Measurements from ENCODE around the gene FILIP1. TPM values are rescaled to one million over a fixed set of nuclear protein-coding genes. Genes with fewer than 3 reads are reported as not detected.

FILIP1 gene
- polyA plus RNA-seq, 2 of the 4 experiments (the other 2 are of a cell fraction): 2.3 to 15.6 TPM

- TF ChIP-seq, protein P1, sequence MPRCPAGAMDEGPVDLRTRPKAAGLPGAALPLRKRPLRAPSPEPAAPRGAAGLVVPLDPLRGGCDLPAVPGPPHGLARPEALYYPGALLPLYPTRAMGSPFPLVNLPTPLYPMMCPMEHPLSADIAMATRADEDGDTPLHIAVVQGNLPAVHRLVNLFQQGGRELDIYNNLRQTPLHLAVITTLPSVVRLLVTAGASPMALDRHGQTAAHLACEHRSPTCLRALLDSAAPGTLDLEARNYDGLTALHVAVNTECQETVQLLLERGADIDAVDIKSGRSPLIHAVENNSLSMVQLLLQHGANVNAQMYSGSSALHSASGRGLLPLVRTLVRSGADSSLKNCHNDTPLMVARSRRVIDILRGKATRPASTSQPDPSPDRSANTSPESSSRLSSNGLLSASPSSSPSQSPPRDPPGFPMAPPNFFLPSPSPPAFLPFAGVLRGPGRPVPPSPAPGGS (IDR thresholded peaks at IDR 0.05): no peak
- TF ChIP-seq HMGXB4 (CRISPR knock-in tag; IDR thresholded peaks at IDR 0.05; ENCODE audit: borderline replicate concordance): no peak
These were observed 23.2 kb upstream of the FILIP1 start (continued) for GRCh38 chr6:75516757-75517156.

- Histone ChIP-seq H3K27ac (no peak overlapping the region), H3K4me3 (no peak overlapping the region), H3K4me1 (no peaks in the 10 kb centered on the region), H3K9me3 (no peaks in the 10 kb centered on the region), H3K4me2 (no peak overlapping the region)
- FAIRE-seq: no peak
- ATAC-seq: no peak
- no peak for DNase-seq (ENCODE audit: low read depth in 1 of 2, low spot score in 1 of 2)
- no peak for TF ChIP-seq HOXA7 (CRISPR knock-in tag; IDR thresholded peaks at IDR 0.05)
- TF ChIP-seq, protein P2, sequence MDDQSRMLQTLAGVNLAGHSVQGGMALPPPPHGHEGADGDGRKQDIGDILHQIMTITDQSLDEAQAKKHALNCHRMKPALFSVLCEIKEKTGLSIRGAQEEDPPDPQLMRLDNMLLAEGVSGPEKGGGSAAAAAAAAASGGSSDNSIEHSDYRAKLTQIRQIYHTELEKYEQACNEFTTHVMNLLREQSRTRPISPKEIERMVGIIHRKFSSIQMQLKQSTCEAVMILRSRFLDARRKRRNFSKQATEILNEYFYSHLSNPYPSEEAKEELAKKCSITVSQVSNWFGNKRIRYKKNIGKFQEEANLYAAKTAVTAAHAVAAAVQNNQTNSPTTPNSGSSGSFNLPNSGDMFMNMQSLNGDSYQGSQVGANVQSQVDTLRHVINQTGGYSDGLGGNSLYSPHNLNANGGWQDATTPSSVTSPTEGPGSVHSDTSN (IDR thresholded peaks at IDR 0.05): no peak
- no peak for TF ChIP-seq SMC3 (IDR thresholded peaks at IDR 0.05)
- no peak for TF ChIP-seq RARB (CRISPR knock-in tag; IDR thresholded peaks at IDR 0.05)
- TF ChIP-seq HDAC2 (IDR thresholded peaks at IDR 0.05): no peak
- TF ChIP-seq, protein P3, sequence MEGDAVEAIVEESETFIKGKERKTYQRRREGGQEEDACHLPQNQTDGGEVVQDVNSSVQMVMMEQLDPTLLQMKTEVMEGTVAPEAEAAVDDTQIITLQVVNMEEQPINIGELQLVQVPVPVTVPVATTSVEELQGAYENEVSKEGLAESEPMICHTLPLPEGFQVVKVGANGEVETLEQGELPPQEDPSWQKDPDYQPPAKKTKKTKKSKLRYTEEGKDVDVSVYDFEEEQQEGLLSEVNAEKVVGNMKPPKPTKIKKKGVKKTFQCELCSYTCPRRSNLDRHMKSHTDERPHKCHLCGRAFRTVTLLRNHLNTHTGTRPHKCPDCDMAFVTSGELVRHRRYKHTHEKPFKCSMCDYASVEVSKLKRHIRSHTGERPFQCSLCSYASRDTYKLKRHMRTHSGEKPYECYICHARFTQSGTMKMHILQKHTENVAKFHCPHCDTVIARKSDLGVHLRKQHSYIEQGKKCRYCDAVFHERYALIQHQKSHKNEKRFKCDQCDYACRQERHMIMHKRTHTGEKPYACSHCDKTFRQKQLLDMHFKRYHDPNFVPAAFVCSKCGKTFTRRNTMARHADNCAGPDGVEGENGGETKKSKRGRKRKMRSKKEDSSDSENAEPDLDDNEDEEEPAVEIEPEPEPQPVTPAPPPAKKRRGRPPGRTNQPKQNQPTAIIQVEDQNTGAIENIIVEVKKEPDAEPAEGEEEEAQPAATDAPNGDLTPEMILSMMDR (IDR thresholded peaks at IDR 0.05): no peak
- no peak for TF ChIP-seq RNF2 (IDR thresholded peaks at IDR 0.05; ENCODE audit: borderline replicate concordance, low read depth)
- no peak for TF ChIP-seq POLR2AphosphoS2 (conservative IDR thresholded peaks at IDR 0.05; ENCODE audit: low read length)
- TF ChIP-seq ZNF302 (CRISPR knock-in tag; IDR thresholded peaks at IDR 0.05): no peak
- no peak for TF ChIP-seq HOXB13 (CRISPR knock-in tag; IDR thresholded peaks at IDR 0.05; ENCODE audit: low read depth)
- no peak for TF ChIP-seq POLR2A (IDR thresholded peaks at IDR 0.05; ENCODE audit: low read length)
- no peak for TF ChIP-seq JUN (IDR thresholded peaks at IDR 0.05)
- TF ChIP-seq, protein P1 (IDR thresholded peaks at IDR 0.05): no peak
- TF ChIP-seq PHF8 (IDR thresholded peaks at IDR 0.05; ENCODE audit: borderline replicate concordance, low read depth): no peak
- no peak for TF ChIP-seq ELK1 (IDR thresholded peaks at IDR 0.05; ENCODE audit: low read depth, low read length)
- no peak for TF ChIP-seq HMGXB4 (CRISPR knock-in tag; IDR thresholded peaks at IDR 0.05; ENCODE audit: borderline replicate concordance)
- 95% methylated on average over 2 of the region's 2 CpGs for WGBS (ENCODE audit: missing lambda C conversion rate)
- ChIA-PET CTCF (no interaction called here), POLR2A (no interaction called here)
These were observed 19.0 kb upstream of the FILIP1 start for GRCh38 chr6:75512591-75512990.

Data from A549 (cell line).